ENCODE results near the gene MCCD1.
"Not testable (repeated sequence)": the region's sequence is repeated elsewhere in the genome, so short reads cannot be mapped to it uniquely, and the experiment has no call there.

MCCD1 gene, protein sequence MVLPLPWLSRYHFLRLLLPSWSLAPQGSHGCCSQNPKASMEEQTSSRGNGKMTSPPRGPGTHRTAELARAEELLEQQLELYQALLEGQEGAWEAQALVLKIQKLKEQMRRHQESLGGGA

DNA sequence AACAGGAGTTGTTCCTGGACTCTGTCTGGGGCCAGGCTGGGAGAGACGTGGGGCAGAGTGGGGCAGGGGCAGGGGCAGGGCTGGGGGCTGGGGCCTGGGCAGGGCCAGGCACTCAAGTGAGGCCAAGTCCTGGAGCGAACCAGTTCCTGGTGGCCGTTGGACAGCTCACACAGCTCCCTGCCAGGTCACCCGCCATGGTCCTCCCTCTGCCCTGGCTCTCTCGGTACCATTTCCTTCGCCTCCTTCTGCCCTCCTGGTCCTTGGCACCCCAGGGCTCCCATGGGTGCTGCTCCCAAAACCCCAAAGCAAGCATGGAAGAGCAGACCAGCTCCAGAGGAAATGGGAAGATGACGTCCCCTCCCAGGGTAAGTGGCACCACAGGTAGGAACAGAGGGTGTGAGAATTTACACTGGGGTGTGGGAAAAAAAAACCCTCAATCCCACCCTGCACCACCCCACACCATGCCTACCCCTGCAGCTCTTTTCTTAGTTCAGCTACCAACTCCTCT, at the start of gene MCCD1:
TSS of gene MCCD1 (plus strand) at position 142 of the 508 bp plus-strand sequence. CDS start at position 195, 53 bp downstream.
- DNase-seq = no peak

DNA sequence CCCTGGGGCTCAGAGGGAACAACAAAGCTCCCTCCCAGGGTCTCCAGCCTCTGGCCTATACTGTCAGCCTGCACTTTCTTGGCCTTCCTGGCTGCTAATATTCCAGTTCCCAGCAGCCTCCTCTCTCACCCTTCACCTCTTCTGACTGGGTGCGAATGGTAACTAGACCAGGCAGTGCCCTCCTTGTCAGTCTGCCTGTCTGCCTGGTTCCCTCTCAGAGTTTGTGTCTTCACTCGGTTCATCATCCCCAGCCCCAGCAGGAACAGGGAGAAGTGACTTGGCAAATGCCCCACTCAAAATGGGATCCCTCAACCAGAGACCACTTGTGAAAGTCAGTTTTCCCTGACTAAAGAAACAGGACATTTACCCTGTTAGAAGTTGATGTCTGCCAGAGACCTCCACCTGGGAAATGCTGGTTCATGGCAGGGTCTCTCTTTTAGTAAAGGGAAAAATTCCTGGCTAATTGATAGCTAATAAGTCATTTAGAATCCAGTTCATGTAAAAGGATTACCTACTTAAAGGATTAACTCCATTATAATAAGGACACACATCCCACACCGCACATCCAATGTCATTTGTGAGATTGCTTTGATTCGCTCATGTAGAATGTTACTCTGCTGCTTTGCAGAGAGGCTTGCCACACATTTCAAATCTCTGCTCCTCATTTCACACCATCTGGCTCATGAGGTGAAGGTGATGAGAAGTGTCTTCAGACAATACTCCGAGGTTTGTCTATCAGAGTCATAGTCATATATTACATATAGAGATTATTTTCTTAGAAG, 49.4 kb upstream of the MCCD1 start:
- DNase-seq = no peak

- no peak for DNase-seq
Observed at GRCh38 chr6:31479933-31480535, 48.7 kb upstream of the MCCD1 start.

DNA sequence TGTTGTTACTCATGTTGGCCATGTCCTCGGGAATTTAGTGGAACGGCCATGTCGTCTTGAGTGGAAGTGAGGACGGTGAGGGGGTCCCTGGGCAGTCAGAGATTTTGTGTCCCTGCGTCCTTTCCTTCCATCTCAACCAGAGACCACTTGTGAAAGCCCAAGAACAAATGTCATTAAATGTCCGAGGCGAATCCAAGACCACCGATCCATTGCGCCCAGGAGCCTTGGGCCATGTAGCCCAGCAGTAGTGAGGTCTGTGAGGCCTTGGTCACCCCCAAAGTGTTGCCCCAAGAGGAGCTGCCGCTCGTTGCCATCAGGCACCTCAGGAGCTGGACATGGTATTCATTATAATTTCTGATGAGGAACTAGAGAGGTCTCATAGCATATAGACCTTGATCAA, 48.2 kb upstream of the MCCD1 start:
- DNase-seq = no peak

GRCh38 chr6:31483392-31483791, 45.4 kb upstream of the MCCD1 start:
- no peak for DNase-seq

GRCh38 chr6:31485055-31485454, 43.7 kb upstream of the MCCD1 start:
- DNase-seq = no peak

GRCh38 chr6:31486065-31486837, 42.5 kb upstream of the MCCD1 start:
- not testable (repeated sequence) for DNase-seq

GRCh38 chr6:31487674-31488073, 41.1 kb upstream of the MCCD1 start:
- DNase-seq = not testable (repeated sequence)

DNA sequence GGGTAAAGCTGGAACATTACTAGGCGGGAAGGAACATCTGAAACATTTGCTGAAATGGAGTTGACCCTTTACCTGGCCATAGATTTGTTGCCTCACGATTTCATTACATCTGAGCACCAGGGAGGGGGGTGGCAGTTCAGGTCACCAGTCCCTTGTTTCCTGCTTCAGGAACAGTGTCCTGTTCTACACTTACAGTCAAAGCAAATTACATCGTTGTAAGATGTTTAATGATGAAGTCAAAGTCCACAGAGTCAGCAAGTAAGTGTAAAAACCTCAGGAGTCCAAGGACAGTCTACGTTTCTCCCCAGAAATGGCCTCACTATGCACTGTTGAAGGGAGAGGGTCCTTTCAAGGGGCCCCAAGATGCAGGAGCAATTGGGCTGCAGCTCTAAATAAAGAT, 39.7 kb upstream of the MCCD1 start:
- no peak for DNase-seq

- DNase-seq = no peak
Observed at GRCh38 chr6:31490115-31490873, 38.5 kb upstream of the MCCD1 start.

- DNase-seq = not testable (repeated sequence)
Observed at GRCh38 chr6:31493550-31493874, 35.2 kb upstream of the MCCD1 start.

- peak; percentile 62 to 76 for DNase-seq
Observed at GRCh38 chr6:31493875-31494694, 34.7 kb upstream of the MCCD1 start.

- no peak for DNase-seq
Observed at GRCh38 chr6:31495580-31495979, 33.2 kb upstream of the MCCD1 start.

GRCh38 chr6:31496826-31497225, 31.9 kb upstream of the MCCD1 start:
- not testable (repeated sequence) for DNase-seq

- peak; percentile 78 to 84 for DNase-seq
Observed at GRCh38 chr6:31497531-31498476, 31.0 kb upstream of the MCCD1 start, which contains the start of gene MICB. Gene MICB (plus strand): TSS chr6:31498145. CDS start chr6:31498194, 49 bp downstream.

- DNase-seq = no peak
Observed at GRCh38 chr6:31498748-31499147, 30.0 kb upstream of the MCCD1 start.

DNA sequence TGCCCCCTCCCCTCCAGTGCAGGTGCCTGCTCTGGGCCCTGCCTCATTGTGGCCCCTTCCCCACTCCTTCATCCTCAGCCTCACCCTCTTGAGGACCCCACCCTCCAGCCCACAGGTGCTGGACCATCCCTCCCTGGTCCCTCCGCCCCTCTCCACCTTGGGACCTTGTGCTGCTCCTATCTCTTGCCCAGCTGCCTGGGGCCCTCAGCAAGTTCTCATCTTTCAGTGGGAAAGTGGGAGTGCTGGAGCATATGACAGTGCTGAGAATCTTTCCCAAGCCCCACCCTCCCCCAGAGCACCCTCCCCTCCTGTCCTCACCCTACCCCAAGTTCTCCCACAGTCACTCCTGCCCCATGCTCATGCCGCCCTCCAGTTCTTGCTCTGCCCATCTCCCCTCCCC, 29.1 kb upstream of the MCCD1 start:
- not testable (repeated sequence) for DNase-seq

DNA sequence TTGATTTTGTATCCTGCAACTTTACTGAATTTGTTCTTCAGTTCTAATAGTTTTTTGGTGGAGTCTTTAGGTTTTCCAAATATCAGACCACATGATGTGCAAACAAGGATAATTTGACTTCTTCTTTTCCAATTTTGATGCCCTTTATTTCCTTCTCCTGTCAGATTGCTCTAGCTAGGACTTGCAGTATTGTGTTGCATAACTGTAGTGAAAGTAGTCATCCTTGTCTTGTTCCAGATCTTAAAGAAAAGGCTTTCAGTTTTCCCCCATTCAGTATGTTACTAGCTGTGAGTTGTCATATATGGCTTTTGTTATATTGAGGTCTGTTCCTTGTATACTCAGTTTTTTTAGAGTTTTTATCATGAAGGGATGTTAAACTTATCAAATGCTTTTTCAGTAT, 26.2 kb upstream of the MCCD1 start:
- DNase-seq = no peak

GRCh38 chr6:31509036-31509435, 19.7 kb upstream of the MCCD1 start:
- not testable (repeated sequence) for DNase-seq

DNA sequence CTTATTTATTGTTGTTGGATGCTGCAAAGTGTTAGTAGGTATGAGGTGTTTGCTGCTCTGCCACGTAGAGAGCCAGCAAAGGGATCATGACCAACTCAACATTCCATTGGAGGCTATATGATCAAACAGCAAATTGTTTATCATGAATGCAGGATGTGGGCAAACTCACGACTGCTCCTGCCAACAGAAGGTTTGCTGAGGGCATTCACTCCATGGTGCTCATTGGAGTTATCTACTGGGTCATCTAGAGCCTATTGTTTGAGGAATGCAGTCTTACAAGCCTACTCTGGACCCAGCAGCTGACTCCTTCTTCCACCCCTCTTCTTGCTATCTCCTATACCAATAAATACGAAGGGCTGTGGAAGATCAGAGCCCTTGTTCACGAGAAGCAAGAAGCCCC, 18.8 kb upstream of the MCCD1 start:
- DNase-seq = no peak
